Endothelial cell of hepatic sinusoid (primary cell): ENCODE results near the gene ABLIM2.
"Not testable (repeated sequence)": the region's sequence is repeated elsewhere in the genome, so short reads cannot be mapped to it uniquely, and the experiment has no call there.

Experiments used
- in situ Hi-C: cut with HindIII; loops from 2 replicates; pipeline ENCODE4 v1.10.0; 2017; ENCODE audit warnings: low sequenced_read_pairs

Gene ABLIM2

DNA sequence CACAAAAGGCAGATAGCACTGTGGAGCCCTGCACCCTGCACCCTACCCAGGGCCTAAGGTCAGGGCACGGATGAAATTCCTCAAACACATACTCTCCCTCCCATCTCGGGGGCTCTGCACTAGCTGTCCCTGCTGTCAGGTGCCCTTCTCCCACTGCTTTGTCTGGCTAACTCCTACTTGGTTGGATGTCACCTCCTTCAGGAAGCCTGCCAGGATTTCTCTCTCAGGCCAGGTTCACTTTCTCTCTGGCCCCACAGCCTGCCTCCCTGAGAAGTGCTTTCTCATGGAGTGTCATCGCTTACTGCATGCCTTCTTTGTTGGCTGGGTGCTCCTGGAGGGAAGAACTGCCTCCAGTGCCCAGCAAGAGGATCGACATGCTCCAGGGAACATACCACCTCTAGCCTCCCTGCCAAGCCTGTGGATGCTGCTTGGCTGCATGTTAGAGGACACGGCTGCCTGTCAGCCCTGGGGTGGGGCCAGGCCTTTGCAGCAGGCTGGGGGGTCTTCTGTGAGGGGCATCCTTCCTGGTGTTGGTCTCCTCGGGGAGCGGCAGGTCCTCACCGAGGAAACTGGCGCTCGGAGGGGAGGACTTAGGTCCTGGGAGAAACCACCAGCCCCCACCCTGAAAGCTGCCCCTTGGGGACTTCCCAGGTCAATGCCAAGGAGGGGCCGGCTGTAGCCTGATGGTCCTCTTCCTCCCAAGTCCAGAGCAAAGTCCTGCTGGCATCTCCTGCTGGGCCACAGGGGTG is 15.0 kb downstream of the ABLIM2 start:
- in situ Hi-C loops = no loop called here

DNA sequence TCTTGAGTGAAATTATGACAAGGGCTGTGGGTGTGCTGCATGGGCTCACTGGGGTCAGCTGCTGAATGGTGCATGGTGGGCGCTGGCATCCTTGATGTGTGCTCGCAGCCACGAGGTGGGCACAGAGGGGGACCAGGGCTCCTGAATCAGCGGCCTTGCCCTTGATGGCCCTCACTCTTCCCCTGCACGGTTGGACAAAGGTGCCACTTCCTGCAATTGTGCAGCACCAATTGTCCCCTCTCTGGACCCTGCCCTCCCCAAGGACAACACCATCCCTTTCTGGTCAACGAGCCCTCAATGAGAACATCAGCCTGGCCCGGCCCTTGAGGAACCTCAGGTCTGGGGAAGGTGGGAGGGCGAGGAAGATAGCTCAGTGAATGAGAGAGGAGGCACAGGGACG is 16.1 kb downstream of the ABLIM2 start:
- in situ Hi-C loops = no loop called here

DNA sequence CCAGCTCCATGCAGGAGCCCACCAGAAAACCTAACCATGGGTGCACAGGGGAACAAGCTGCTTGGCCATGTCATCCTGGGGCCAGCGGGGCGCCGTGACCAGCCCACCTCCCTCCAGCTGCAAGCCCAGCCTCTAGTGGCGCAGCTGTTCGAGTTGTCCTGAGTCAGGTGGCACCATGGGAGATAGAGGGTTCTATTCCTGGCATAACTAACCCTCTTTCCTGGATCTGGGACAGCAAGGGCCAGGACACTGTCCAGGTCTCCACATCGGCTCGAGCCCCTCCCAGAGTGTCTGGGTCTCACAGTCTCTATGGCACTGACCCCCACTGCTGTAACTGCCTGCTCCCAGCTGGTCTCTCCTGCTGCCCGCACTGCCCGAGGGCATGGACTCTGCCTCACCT is 16.7 kb downstream of the ABLIM2 start:
- in situ Hi-C loops = no loop called here

DNA sequence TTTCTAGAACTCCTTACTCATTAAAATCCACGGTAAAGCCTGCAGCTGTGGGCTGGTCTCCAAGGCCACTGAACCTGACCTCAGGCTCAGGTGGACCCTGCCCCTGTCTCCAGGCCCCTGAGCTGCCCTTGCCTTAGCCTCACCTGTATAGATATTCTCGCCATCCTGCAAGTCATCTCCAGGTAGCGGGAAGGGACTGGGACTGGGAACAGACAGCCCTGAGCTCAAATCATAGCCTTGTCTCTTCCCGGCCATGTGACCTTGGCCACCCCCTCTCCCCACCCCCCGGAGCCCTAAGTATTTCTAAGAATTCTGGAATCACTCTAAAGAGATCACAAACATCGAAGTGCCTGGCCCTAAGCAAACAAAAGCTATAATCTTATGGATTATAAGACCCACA is 17.7 kb downstream of the ABLIM2 start:
- in situ Hi-C loops = no loop called here

DNA sequence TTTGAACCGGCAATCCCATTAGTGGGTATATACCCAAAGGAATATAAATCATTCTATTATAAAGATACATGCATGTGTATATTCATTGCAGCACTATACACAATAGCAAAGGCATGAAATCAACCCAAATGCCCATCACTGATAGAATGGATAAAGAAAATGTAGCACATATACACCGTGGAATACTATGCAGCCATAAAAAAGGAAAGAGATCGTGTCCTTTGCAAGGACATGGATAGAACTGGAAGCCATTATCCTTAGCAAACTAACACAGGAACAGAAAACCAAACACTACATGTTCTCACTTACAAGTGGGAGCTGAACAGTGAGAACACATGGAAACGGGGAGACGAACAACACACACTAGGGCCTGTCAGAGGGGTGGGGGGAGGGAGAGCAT is 18.9 kb downstream of the ABLIM2 start:
- in situ Hi-C loops = not testable (repeated sequence)

DNA sequence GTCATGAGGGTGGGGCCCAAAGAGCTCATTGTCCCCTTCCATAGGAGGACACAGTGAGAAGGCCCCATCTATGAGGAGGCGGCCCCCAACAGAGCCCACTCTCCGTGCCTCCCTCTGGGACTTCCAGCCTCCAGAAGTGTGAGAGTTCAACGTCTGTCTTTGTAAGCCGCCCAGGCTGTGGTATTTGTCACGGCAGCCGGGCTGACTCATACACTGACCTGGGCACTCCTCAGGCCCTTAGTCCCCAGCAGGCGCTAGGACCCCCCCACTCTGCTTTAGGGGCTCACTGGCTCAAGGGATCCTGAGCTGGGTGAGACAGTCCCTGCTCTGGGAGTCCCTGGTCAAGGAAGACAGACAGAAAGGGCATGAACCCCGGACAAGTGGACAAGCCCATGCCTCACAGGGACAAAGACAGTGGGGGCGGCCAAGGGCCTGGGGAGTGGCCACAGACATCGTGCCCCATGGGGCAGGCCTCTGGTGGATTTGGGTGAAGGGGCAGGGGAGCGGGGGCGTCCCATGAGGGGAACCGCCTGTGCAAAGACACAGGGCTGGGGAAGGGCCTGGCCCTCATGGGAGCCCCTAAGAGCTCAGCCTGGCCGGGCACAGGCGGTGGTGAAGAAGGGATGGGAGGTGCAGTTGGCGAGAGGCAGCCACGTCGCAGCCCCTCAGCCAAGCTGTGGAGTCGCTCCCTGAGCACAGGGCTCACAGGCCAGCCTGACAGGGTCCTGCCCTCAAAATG is 21.5 kb downstream of the ABLIM2 start:
- in situ Hi-C loops = no loop called here

DNA sequence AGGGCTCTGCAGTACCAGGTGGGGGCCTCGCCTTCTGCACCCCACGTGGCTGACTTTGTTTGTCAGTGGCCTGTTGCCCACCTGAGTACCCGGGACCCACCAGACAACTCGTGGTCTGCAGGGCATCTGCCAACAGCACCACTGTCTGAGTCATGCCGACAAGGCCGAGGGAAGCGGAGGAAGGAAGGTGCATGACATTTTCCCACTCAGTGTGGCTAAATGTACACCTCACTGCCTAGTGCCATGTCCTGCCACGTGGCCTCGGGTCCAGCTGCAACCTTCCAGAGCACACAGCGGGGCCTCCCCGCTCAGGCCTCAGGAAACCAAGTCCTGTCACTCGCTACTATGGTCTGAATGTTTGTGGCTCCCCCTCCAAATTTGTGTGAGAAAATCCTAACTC is 22.1 kb downstream of the ABLIM2 start:
- in situ Hi-C loops = no loop called here

DNA sequence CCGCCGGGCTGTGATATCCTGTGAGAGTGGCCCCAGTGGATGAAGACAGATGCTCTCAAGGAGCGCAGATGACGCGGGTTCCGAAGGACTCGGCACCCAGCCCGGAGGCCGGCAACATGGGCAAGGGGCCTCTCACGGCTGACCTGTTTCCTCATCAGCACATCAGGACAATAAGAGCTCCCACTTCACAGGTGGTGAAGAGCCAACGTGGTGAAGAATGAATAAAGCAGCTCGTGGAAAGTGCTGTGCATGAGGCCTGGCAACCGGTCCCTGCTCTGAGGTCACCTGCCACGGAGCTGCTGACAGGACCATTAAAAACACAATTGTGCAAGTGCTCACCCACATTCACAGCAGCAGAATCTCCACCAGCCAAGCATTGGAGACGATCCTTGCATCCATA is 22.9 kb downstream of the ABLIM2 start:
- in situ Hi-C loops = no loop called here

DNA sequence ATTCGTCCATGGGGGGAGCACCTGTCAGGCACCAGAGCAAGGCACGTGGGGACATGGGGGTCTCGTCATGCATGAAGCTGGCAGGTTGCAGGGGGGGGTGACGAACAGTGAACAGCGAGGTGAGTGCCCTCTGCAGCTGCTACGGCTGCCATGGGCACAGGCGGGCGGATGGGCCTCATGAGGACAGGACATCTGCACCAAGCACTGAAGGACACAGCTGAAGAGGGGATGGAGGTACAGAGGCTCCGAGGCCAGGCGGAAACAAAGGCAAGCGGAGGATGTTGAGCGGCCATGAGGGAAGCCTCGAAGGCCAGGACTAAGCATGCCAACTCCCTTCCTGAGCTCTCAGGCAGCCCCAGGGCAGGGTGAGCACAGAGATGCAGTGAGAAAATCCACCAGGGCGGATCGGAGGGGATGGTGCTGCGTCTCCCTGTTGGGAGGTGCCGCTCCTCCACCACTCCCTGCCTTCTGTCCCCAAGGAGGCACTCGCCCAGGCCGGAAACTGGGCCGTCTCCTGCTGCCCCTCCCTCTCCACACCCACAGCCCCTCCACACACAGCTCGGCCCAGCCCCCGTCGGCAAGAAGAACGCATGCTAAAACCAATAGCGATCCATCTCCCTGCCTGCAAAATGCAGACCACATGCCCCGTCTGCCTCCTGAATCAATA is 24.6 kb downstream of the ABLIM2 start:
- in situ Hi-C loops = no loop called here

DNA sequence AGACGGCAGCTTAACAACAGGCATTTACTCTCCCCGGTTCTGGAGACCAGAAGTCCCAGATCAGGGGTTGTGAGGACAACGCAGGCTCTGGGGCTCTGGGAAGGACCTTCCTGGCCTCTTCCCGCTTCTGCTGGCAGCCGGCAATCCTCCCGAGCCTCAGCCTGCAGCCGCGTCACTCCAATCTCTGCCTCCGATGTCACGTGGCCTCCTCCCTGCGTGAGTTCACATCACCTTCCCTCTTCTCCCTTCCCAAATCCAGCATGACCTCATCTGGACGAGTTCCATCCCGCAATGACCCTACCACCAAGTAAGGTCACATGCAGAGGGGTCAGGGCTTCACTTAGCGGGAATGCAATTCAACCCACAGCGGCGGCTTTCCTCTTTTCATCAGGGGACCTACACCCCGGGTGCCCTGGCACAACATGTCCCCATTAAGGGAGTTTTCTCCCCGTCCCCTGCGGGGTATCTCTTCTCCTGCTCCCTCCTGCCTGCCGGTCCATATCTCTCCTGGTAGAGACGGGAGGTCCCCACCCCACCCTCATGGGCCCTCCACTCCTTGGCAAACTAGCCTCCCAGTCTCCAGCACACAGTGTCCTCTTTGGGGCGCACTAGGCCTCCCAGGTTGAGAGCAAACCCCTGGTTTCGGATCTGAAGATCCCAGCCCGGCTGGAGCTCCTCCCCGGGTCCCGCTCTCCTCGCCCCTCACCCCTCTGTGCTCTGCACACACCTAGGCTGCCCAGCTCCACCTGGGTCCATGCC is 25.5 kb downstream of the ABLIM2 start:
- in situ Hi-C loops = no loop called here

DNA sequence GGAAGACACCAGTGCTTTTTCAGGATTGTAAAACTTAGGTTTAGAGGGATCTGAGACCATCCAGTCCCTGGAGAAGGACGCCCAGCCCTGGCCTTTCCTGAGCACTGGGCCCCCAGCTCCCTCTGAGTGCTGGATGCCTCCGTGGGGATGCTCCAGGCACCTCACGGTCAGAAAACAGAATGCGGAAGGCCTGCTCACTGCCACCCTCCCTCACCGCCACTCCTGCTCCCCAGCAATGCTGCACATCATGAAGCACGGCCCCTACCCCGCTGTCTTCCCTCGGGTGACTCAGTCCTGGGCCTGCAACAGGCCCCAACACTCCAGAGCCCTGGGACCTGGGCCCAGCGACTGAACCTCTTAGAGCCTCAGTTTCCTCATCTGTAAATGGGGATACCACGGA is 26.2 kb downstream of the ABLIM2 start:
- in situ Hi-C loops = no loop called here

DNA sequence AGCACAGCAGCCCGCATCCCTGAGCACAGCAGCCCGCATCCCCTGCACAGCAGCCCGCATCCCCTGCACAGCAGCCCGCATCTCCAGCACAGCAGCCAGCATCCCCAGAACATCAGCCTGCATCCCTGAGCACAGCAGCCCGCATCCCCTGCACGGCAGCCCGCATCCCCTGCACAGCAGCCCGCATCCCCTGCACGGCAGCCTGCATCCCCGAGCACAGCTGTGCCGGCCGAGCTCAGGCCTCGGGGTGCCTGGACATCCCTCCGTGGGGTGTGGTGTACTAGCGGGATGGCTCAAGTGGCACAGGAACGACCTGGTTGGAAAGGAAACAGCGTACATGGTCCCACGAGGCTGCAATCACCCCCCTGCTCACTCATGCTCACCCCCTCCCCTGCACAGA is 26.8 kb downstream of the ABLIM2 start:
- in situ Hi-C loops = no loop called here

DNA sequence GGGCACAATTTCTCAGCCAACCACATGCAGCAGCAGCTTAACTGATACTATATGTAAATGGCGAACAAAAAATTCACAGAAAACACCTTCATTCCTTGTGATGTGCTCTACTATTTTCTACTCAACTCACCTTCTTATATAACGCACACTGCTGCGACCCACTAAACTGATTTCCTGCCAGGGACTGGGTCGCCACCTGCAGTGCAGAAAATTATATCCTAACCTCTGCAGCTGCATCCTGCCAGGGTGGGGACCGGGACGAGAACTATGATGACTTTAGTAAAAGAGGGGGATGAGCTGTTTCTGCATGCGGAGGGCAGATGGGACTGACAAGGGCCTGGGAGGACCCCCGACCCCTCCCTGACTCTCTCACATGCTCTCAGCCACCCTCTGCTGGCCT is 27.4 kb downstream of the ABLIM2 start:
- in situ Hi-C loops = no loop called here

DNA sequence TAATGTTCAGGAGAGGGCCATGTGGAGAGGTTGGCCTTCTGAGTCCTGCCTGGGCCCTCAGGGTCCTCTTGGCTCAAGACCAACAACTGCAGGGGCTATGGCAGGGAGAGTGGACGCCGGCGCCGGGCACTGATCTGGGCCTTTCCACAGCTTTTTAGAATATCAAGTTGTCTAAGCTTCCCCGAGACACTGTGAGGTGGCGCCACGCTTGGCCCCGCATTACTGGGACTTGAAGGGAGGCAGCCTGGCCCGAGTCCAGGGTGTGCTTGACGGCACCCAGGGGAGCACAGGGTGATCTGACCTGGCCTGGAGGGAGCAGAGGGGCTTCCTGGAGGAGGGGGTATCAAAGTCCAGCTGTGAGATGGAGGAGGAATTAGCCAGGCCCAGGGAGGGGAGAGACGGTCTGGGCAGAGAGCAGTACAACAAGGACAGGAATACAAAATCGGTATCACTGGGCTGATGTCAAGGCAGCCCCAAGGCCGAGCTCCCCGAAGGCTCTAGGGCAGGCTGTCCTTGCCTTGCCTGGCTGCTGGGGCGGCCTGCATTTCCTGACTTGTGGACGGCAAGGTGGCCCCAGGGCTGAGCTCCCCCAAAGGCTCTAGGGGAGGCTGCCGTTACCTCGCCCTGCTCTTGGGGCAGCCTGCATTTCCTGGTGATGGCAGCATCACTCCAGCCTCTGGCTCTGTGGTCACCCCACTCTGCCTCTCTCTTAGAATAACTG is 28.1 kb downstream of the ABLIM2 start:
- in situ Hi-C loops = no loop called here

DNA sequence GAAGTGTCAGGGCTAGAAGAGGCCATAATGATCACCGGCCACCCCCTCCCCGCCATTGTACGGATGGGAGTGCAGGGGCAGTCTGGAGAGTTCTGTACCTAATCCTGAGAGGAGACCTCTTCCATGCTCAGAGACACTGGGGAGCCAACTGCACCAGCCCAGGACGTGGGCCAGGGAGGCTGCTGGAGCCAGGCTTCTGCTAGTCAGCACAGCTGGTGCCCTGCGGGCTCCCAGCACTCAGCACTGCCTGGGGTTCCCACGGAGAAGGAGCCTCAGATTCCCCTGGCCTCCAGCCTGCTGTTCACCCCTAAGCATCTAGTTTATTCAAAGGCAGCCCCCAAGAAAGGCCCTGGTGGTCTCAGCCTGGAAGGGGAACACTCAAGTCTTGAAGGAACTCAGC is 28.8 kb downstream of the ABLIM2 start:
- in situ Hi-C loops = loop anchor here (5.0 kb wide), 1 partner anchor 67 kb away; no protein-coding TSS in a partner anchor

DNA sequence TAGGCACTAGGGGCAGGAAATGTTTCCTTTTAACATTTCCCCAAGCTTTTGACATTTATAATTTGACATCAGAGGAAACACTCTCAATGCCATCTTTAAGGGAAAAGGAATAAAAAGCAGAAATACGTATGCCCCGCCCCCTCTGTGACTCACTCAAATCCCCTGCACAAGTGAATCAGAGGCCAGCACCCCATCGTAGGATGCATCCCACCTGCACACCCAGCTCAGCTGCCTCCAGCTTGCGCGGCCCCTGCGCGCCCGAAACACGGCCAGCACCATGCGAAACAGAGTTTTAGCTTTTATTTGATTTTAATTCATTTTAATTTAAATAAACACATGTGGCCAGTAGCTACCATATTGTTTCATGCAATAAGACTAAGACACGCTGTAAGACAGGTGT is 29.5 kb downstream of the ABLIM2 start:
- in situ Hi-C loops = loop anchor here (5.0 kb wide), 1 partner anchor 67 kb away; no protein-coding TSS in a partner anchor

DNA sequence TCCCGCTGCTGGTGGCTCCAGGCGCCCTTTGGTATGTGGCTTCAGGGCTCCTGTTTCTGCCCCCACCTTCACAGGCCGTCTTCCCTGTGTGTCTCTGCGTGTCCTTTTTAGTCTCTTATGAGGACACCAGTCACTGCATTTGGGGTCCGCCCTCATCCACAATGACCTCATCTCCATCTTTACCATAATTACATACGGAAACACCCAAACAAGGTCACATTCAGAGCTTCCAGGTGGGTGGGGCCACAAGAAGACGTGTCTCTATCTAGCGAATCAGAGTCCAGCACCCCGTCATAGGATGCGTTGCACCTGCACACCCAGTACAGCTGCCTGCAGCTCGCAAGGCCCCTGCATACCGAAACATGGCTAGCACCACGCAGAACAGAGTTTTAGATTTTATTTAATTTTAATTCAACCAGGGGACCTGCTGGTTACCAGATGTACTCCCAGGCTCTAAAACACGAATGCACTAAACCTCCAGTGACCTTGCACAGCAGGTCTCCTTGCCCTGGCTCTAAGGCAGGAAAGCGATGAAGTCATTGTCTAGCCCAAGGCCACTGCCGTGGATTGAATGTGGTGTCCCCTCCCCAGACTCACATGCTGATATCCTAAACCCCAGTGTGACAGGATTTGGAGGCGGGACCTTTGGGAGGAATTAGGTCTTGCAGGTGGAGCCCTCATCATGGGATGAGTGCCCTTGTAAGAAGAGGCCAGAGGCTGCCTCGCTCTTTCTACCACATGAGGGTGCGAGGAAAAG is 30.3 kb downstream of the ABLIM2 start:
- in situ Hi-C loops = loop anchor here (5.0 kb wide), 1 partner anchor 66 kb away; no protein-coding TSS in a partner anchor

DNA sequence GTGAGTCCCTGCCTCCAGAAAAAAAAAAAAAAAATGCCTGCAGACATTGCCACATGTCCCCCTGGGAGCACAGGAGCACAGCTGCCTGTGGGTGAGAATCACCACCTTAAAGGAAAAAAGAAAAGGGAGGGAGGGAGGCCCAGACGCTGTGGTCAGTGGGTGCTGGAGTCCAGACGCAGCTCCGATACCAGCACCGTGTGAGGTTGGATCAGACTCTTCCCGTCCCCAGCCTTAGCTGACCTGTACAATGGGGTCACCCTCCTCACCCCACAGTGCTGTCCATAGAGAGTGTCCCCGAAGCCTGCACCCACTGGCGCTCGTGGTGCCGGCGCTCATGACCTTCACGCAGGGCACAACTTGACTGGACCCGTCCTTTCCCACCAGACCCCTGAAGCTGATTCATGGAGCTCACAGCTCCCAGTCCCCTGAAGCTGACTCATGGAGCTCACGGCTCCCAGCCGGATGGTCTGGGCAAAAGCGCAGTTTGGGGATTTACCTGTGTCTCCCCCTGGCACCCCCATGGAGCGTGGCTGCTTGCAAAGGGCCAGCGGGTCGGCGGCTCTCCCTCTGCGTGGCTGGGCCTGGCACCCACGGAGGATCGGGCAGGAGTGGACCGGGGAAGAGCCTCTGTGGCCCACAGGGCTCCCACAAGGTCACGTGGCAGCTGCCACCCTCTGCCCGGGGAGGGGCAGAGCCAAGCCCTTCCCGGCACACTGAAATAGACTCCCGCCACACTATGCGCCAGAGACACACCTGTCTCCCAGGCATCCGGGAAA is 31.4 kb downstream of the ABLIM2 start:
- in situ Hi-C loops = loop anchor here (5.0 kb wide), 1 partner anchor 65 kb away; no protein-coding TSS in a partner anchor

DNA sequence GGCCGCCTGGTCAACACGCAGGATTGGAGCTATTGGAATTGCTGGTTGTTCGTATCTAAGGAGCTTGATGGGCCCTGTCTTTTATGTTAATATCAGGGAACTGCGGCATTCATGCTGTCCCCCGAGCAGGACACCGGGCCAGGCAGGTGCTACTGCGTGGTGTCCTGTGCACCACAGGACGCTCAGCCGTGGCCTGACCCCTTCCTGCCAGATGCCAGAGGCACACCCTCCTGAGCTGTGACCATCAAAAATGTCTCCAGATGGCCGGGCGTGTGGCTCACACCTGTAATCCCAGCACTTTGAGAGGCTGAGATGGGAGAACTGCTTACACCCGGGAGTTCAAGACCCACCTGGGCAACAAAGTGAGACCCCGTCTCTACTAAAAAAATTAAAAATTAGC is 32.1 kb downstream of the ABLIM2 start:
- in situ Hi-C loops = loop anchor here (5.0 kb wide), 1 partner anchor 64 kb away; no protein-coding TSS in a partner anchor
